AG09309 (cell line): Measurements from ENCODE around the gene MCU.
"Not testable (repeated sequence)": the region's sequence is repeated elsewhere in the genome, so short reads cannot be mapped to it uniquely, and the experiment has no call there.

Experiments
- DNase-seq: peaks from one replicate; pipeline ENCODE4 v3.0.0-alpha.2; 2010; ENCODE audit warnings: low read depth
- H3K4me3 ChIP-seq: 2 replicates; pipeline ENCODE4 v1.5.1; 2011; ENCODE audit warnings: mild to moderate bottlenecking, low read depth, low read length, moderate library complexity; ENCODE audit not compliant: control insufficient read depth
- CTCF ChIP-seq: IDR thresholded peaks from 2 replicates; pipeline ENCODE4 v1.5.1; 2011; ENCODE audit warnings: mild to moderate bottlenecking, low read depth, low read length, inconsistent platforms; ENCODE audit not compliant: insufficient read depth, control insufficient read depth; ENCODE audit errors: missing control alignments

MCU gene

GRCh38 chr10:72890086-72890485, 198.1 kb downstream of the MCU start:
- no peak for DNase-seq
- TF ChIP-seq CTCF = no peak

GRCh38 chr10:72893136-72893798, 201.3 kb downstream of the MCU start, which contains the start of gene OIT3:
Gene OIT3 (plus strand): TSS chr10:72893739. CDS start chr10:72893799, 60 bp downstream.
- no peak for DNase-seq
- H3K4me3 ChIP-seq = no peak within 1 kb of the TSS
- TF ChIP-seq CTCF = no peak

More at GRCh38 chr10:72890086-72890485, 198.1 kb downstream of the MCU start:
- H3K4me3 ChIP-seq = no peak overlapping the region

GRCh38 chr10:72895236-72895850, 203.4 kb downstream of the MCU start:
- H3K4me3 ChIP-seq = no peak overlapping the region
- no peak for DNase-seq
- no peak for TF ChIP-seq CTCF

GRCh38 chr10:72898616-72899015, 206.7 kb downstream of the MCU start:
- no peak for DNase-seq
- TF ChIP-seq CTCF = no peak
- no peak overlapping the region for H3K4me3 ChIP-seq

- H3K4me3 ChIP-seq = no peak overlapping the region
- no peak for DNase-seq
- no peak for TF ChIP-seq CTCF
Measured at GRCh38 chr10:72899545-72899944, 207.6 kb downstream of the MCU start.

GRCh38 chr10:72903941-72904446, 212.1 kb downstream of the MCU start:
- DNase-seq, H3K4me3 ChIP-seq: not testable (repeated sequence)

GRCh38 chr10:72904806-72905205, 212.9 kb downstream of the MCU start:
- no peak for TF ChIP-seq CTCF

More at GRCh38 chr10:72904806-72905205, 212.9 kb downstream of the MCU start:
- no peak for DNase-seq
- no peak overlapping the region for H3K4me3 ChIP-seq
